ACC112 (cell line): ENCODE data around the gene MPV17.

Source experiments
- H2AFZ ChIP-seq: fragments of 200-600 bp; sonication (generic); one replicate; pipeline ENCODE4 v1.6.0; 2017; ENCODE audit warnings: antibody characterized with exemption, low read length; ENCODE audit not compliant: unreplicated experiment
- H3K27ac ChIP-seq: fragments of 200-600 bp; sonication (generic); 2 replicates; pipeline ENCODE4 v1.5.1; 2014; ENCODE audit warnings: low read depth, mild to moderate bottlenecking, antibody characterized with exemption, low read length, moderate library complexity
- H3K27me3 ChIP-seq: fragments of 200-600 bp; sonication (generic); 2 replicates; pipeline ENCODE4 v1.6.1; 2014; ENCODE audit warnings: mild to moderate bottlenecking, antibody characterized with exemption, low read length, moderate library complexity, mixed read lengths; ENCODE audit not compliant: insufficient read depth
- H3K36me3 ChIP-seq: fragments of 200-600 bp; sonication (generic); 2 replicates; pipeline ENCODE4 v1.6.1; 2016; ENCODE audit warnings: mild to moderate bottlenecking, antibody characterized with exemption, low read length, moderate library complexity, mixed read lengths; ENCODE audit not compliant: insufficient read depth
- H3K4me1 ChIP-seq: fragments of 200-600 bp; sonication (generic); one replicate; pipeline ENCODE4 v1.6.1; 2016; ENCODE audit warnings: low read length, mixed read lengths; ENCODE audit not compliant: insufficient read depth, unreplicated experiment, control insufficient read depth
- H3K4me3 ChIP-seq: fragments of 200-600 bp; sonication (generic); 2 replicates; pipeline ENCODE4 v1.5.1; 2014; ENCODE audit warnings: mild to moderate bottlenecking, low read depth, low read length
- H3K79me2 ChIP-seq: fragments of 200-600 bp; sonication (generic); one replicate; pipeline ENCODE4 v1.6.0; 2016; ENCODE audit warnings: low read length; ENCODE audit not compliant: control insufficient read depth, unreplicated experiment, insufficient read depth

MPV17 gene

DNA sequence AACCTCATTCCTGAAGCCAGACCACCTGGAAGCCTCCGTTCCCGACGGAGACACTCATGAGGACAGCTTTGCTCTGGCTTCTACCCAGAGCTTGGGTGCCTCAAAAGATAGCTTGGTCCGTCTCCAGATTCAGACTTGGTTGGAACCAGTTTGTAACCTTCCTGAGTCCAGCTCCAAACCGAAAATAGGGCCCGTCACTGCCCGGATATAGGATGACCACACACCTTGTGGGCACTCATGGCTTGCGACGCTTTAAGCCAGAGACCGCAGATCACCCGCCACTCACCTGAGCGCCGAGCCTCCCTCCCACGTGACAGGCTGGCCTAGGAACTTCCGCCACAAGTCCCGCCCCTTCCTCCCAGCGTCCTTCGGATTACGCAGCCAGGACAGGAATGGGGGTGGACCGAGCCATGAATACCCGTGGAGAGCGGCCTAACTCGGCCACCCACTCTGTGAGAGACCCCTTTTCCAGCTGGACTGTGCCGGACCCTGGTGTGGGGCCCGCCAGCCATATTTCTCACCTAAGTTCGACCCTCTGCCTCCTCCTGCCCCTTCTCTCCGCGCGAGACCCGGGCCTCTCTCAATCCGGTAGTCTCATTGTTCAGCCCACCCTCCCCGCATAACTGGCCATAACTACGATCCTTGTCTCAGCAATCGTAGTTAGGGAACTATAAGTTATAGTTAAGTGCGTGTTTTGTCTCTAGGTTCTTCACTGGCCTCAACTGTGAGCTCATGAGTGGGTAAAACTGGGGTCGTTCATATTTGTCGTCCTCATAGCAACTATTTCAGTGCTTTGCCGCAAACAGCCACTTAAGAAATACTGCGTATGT lies at the start of gene MPV17:
MPV17 (minus strand) TSS at position 332 of the 830 bp plus-strand sequence. CDS start 580 bp downstream, outside the sequence.
- Histone ChIP-seq H3K4me1 (peaks cover 18% of the 10 kb centered on the region), H3K79me2 (peaks cover 22% of the 10 kb centered on the region), H3K4me3 (peak within 1 kb of the TSS; percentile 99), H3K36me3 (no peaks in the 10 kb centered on the region), H3K27ac (peak within 1 kb of the TSS; percentile 95), H3K27me3 (no peaks in the 10 kb centered on the region), H2AFZ (peak within 1 kb of the TSS; percentile 94)

DNA sequence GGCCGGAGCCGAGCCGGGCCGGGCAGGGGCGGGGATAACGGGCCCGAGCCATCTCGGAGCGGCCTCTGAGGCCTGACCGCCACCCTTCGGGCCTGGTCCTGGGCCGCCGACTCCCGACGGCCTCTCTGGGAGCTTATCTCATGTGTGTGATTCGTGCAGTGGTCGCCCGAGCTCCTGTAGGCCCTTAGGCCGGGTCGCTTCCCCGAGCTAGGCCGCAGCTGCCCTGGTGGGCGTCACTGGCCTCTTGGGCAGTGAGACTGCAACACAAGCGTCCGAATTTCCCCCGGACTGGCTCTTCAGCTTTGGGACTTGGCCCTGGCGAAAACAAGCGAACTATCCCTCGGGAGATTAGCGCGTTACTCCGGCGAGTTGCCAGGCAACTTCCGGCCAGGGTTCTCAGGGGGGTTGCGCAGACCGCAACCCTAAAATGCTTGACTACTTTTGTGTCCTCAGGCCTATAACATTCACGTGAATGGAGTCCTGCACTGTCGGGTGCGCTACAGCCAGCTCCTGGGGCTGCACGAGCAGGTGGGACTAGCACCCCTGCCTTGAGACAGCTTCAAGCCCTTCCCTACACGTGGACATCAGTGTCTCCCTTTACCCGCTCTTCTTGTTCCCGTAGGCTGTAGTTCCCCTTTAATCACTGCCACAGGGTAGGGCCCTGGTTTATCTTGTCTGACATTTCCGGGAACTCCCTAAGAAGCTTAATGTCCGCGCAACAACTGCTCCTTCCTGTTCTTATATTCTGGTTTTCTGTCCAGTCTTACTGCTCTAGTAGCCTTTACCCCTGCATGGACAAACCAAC lies 48.1 kb upstream of the MPV17 start:
- Histone ChIP-seq H2AFZ (no peak overlapping the region), H3K36me3 (peaks cover 29% of the 10 kb centered on the region), H3K4me3 (peak overlapping the region; percentile 86), H3K79me2 (peaks cover 43% of the 10 kb centered on the region), H3K27me3 (no peaks in the 10 kb centered on the region), H3K4me1 (peaks cover 29% of the 10 kb centered on the region), H3K27ac (peak overlapping the region; percentile 70)

DNA sequence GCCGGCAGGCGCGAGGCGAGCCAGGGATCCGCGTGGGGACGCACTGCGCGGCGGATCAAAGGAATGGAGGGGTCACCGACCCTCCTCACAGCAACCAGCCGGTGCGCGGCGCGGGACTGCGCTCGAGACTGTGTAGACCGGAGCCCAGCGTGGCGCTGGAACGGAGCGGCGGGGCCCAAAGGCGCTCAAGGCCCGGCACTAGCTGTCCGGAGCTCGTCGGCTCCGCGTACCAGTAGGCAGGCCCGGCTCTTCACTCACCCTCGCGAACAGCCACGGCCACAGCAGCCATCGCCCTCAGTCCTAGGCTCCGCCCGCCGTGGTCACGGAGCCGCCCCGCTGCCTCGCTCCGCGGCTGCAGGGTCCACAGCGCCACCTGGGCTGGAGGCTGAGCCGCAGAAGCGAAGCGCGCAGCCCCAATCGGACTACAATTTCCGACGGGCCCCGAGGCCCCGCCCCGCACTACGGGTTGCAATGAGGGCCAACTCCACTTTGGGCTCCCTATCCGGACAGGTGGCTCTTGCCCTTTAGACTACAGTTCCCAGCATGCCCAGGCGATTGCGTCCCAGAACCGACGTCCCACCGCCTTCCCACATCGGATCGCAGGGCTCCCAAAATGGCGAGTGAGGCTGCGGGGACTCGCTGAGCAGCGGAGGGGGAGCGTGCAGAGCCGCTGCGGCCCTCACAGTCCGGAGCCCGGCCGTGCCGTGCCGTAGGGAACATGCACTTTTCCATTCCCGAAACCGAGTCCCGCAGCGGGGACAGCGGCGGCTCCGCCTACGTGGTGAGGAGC lies 47.3 kb upstream of the MPV17 start, which contains the start of the genes EIF2B4 and SNX17:
EIF2B4 (minus strand) TSS at position 313 of the 790 bp plus-strand sequence; CDS start at position 289, 24 bp downstream.
SNX17 (plus strand) TSS at position 591 of the 790 bp plus-strand sequence; CDS start at position 719, 128 bp downstream.
- H3K27me3 ChIP-seq = no peaks in the 10 kb centered on the region
- peak within 1 kb of the TSS; percentile 70 for H3K27ac ChIP-seq
- peaks cover 29% of the 10 kb centered on the region for H3K36me3 ChIP-seq
- H2AFZ ChIP-seq = peak within 1 kb of the TSS; percentile 63
- peaks cover 43% of the 10 kb centered on the region for H3K79me2 ChIP-seq
- peak within 1 kb of the TSS; percentile 86 for H3K4me3 ChIP-seq
- peaks cover 29% of the 10 kb centered on the region for H3K4me1 ChIP-seq

- H3K4me3 ChIP-seq = peak overlapping the region; percentile 86
- no peaks in the 10 kb centered on the region for H3K27me3 ChIP-seq
- H3K27ac ChIP-seq = peak overlapping the region; percentile 49
- peaks cover 29% of the 10 kb centered on the region for H3K4me1 ChIP-seq
- H2AFZ ChIP-seq = peak overlapping the region; percentile 63
- peaks cover 43% of the 10 kb centered on the region for H3K79me2 ChIP-seq
- H3K36me3 ChIP-seq = peaks cover 30% of the 10 kb centered on the region
These were observed 46.7 kb upstream of the MPV17 start for GRCh38 chr2:27369471-27370025.

DNA sequence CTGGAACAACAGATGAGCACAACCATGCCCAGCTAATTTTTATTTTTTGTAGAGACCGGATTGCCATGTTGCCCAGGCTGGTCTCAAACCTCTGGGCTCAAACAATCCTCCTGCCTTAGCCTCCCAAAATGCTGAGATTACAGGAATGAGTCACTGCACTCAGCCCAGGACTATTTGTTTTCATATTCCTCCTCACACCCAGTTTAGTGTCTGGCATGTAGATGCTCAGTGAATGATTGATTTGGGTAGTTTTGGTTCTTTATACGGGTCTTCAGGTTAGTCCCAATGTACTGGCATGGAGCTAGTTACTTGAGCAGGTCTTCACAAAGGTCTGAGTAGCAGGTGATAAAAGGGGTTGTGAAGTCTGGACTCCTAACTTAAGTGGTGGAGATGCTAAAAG lies 41.0 kb upstream of the MPV17 start:
- Histone ChIP-seq H2AFZ (no peak overlapping the region), H3K36me3 (peaks cover 27% of the 10 kb centered on the region; the same call in 1 of the 2 replicates), H3K4me3 (no peak overlapping the region), H3K27me3 (no peaks in the 10 kb centered on the region), H3K27ac (no peak overlapping the region), H3K79me2 (peaks cover 10% of the 10 kb centered on the region), H3K4me1 (peaks cover 7% of the 10 kb centered on the region)

GRCh38 chr2:27362678-27363420 lies 40.0 kb upstream of the MPV17 start:
- peaks cover 23% of the 10 kb centered on the region; the same call in 1 of the 2 replicates for H3K36me3 ChIP-seq

DNA sequence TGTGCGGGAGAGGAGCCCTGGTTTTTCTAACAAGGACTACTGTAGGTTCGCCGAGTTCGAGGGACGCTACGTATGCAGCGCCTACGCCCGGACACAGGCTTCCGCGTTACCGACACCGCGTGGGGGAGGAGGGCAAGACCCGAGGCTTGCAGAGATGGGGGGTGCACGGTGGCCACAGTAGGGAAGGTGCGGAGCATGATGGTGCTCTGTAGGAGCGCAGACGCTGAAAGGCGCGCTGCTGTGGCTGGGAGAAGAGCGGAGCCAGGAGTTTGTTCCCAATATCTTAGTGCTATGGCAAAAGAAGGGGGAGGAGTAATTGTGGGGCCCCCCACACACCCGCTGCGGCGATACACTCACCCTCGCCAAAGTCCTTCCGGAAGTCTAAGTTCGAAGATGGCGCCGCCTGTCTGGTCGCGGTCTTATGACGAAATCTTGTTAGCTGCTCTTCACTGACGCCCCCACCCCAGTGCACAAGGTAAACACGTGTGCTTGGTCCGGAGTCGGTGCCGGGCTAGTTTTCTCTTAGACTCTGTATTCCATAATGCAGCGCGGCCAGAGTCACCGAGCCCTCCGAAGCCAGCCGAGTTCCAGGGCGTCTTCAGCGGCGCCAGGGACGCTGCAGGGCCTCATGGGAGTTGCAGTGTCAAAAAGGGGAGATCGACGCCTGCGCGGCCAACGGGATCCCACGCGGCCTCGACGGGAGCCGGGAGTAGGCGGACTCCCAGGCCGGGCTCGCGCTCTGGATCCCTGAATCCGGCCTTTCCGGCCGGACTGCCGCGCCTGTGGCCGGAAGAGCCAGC lies 33.7 kb upstream of the MPV17 start, which contains the start of gene GTF3C2:
GTF3C2 (minus strand) TSS at position 383 of the 800 bp plus-strand sequence. CDS start 13,210 bp downstream, outside the sequence.
- Histone ChIP-seq H3K27ac (peak within 1 kb of the TSS; percentile 83), H3K27me3 (no peaks in the 10 kb centered on the region), H3K4me3 (peak within 1 kb of the TSS; percentile 85), H3K79me2 (peaks cover 51% of the 10 kb centered on the region), H3K36me3 (no peaks in the 10 kb centered on the region), H3K4me1 (peaks cover 20% of the 10 kb centered on the region), H2AFZ (peak within 1 kb of the TSS; percentile 90)

More at GRCh38 chr2:27362678-27363420, 40.0 kb upstream of the MPV17 start:
- H3K4me3 ChIP-seq = no peak overlapping the region
- no peak overlapping the region for H2AFZ ChIP-seq
- no peaks in the 10 kb centered on the region for H3K27me3 ChIP-seq
- peaks cover 5% of the 10 kb centered on the region for H3K4me1 ChIP-seq
- H3K27ac ChIP-seq = no peak overlapping the region
- H3K79me2 ChIP-seq = peaks cover 11% of the 10 kb centered on the region

- Histone ChIP-seq H3K27me3 (no peaks in the 10 kb centered on the region), H3K4me1 (peaks cover 20% of the 10 kb centered on the region), H3K36me3 (no peaks in the 10 kb centered on the region), H3K79me2 (peaks cover 54% of the 10 kb centered on the region), H3K4me3 (peak overlapping the region; percentile 85), H3K27ac (peak overlapping the region; percentile 83), H2AFZ (peak overlapping the region; percentile 90)
These were observed 33.1 kb upstream of the MPV17 start for GRCh38 chr2:27356056-27356381.

DNA sequence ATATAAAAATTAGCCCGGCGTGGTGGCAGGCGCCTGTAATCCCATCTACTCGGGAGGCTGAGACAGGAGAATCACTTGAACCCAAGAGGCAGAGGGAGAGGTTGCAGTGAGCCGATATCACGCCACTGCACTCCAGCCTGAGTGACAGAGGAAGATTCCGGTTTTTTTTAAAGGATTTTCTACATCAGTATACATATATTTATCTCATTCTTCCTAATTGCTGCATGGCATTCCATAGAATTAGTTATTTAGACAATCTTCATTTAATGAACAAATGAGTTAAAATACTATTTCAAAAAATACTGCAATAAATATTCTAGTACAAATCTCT lies 31.7 kb upstream of the MPV17 start:
- 0 out of 2 replicates have a peak overlapping the region, but pooled peaks have one; percentile 57 for H3K27ac ChIP-seq
- no peak overlapping the region; the same call in 1 of the 2 replicates for H3K4me3 ChIP-seq
- peaks cover 20% of the 10 kb centered on the region for H3K4me1 ChIP-seq
- H3K36me3 ChIP-seq = no peaks in the 10 kb centered on the region
- no peak overlapping the region for H2AFZ ChIP-seq
- H3K79me2 ChIP-seq = peaks cover 64% of the 10 kb centered on the region
- no peaks in the 10 kb centered on the region for H3K27me3 ChIP-seq
